ENCODE data around the gene EVPL. TPM values are rescaled to one million over a fixed set of nuclear protein-coding genes. Genes with fewer than 3 reads are reported as not detected.

EVPL gene
- total RNA-seq, result 10 to 100 TPM; 18.8 to 31.1 TPM

DNA sequence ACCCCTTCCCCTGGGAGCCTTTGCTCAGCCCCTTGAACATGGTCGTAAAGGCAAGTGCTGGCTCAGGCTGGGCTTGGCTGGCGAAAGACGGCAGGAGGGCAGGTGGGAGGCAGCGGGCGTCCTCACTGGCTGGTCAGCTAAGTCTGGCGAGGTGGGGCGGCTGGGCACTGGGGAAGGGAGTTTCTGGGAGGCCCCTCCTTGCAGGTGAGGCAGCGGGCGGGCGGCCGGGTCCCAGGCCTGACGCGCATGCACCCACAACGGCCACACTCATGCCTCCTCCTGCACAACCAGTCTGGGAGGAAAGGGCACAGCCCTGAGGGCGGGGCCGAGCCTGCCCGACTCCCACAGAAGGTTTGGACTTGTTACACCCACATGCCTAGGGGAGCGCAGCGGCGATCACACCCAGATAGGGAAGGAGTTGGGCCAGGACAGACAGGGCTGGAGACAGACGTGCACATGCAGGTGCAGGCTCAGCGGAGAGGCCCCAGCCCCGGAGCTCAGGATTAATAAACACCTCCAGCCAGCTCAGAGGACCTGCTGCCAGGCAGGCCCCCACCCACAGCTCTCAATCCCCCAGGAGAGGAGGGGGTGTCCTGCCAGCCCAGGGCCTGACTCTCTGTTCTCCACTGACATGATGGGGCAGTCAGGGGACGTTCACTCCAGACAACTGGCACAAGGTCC, at the start of gene EVPL:
Gene EVPL, minus strand, starts transcription at position 148 of the 681 bp plus-strand sequence. Its CDS starts 108 bp downstream, at position 40.
- H3K4me1 ChIP-seq, result peaks cover 9% of the 10 kb centered on the region
- no peak for TF ChIP-seq CTCF (IDR thresholded peaks at IDR 0.05)
- peak within 1 kb of the TSS; percentile 40 for H3K4me3 ChIP-seq
- H3K27ac ChIP-seq, result peak within 1 kb of the TSS; percentile 67
- intact Hi-C loops (cut with DNase I), result no loop called here
- H3K9ac ChIP-seq (ENCODE audit: low read depth in 2 of 2, low read length in 2 of 2), result peak within 1 kb of the TSS; percentile 27 to 40
- no peaks in the 10 kb centered on the region for H3K27me3 ChIP-seq
- DNase-seq, result peak; percentile 94
- H3K36me3 ChIP-seq, result no peaks in the 10 kb centered on the region
- no peaks in the 10 kb centered on the region for H3K9me3 ChIP-seq

GRCh38 chr17:76076146-76076764, 49.1 kb upstream of the EVPL start:
- no peak overlapping the region for H3K9ac ChIP-seq (ENCODE audit: low read depth in 2 of 2, low read length in 2 of 2)
- peaks cover 64% of the 10 kb centered on the region for H3K27me3 ChIP-seq
- no peaks in the 10 kb centered on the region for H3K9me3 ChIP-seq
- intact Hi-C loops (cut with DNase I), result loop anchor here (10.0 kb wide), 1 partner anchor 61 kb away; no protein-coding TSS in a partner anchor
- no peaks in the 10 kb centered on the region for H3K36me3 ChIP-seq
- no peak for TF ChIP-seq CTCF (IDR thresholded peaks at IDR 0.05)
- H3K27ac ChIP-seq, result no peak overlapping the region
- peaks cover 28% of the 10 kb centered on the region for H3K4me1 ChIP-seq
- DNase-seq, result no peak
- H3K4me3 ChIP-seq, result no peak overlapping the region

DNA sequence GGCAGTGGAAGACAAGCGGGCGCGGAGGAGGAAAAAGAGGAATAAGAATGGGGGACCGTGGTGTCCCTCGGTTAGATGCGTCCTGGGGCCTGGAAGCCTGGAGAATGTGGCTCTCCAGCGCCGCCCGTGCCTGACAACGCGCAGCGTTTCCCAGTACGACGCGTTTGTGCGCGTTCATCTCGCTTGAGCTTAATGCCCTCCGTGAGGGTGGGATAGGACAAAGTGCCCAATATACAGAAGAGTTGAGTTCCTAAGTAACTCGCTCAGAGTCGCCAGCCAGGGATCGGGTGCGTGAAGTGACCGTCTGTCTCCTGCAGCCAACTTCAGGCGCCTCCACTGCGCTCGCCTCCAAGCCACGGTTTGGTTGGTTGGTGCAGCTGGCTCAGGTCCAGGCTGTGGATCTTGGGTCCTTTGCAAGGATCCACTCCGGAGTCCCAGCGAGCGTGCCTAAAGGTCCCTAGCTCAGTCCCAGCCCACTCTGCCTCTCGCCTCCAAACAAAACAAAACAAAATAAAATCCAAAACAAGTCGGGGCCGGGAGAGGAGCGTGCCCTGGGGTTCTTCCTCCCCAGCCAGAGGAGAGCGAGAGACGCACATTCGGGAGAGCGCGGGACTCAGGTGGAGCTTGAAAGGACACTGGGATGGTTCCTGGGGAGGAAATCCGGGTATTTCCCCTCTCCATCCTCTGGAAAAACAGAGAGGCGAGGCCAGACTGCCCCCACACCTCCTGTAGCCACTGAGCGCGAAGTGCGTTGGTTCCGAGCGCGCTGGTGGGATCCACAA, 48.4 kb upstream of the EVPL start:
- Histone ChIP-seq H3K9ac (ENCODE audit: low read depth in 2 of 2, low read length in 2 of 2) (no peak overlapping the region), H3K36me3 (no peaks in the 10 kb centered on the region), H3K27ac (no peak overlapping the region), H3K27me3 (peaks cover 64% of the 10 kb centered on the region), H3K9me3 (no peaks in the 10 kb centered on the region), H3K4me1 (peaks cover 28% of the 10 kb centered on the region), H3K4me3 (no peak overlapping the region)
- no peak for DNase-seq
- TF ChIP-seq CTCF (IDR thresholded peaks at IDR 0.05), result no peak
- intact Hi-C loops (cut with DNase I), result loop anchor here (10.0 kb wide), 1 partner anchor 61 kb away; no protein-coding TSS in a partner anchor

GRCh38 chr17:76074390-76075363, 47.6 kb upstream of the EVPL start, which contains the start of gene GALR2:
Gene GALR2 (plus strand): TSS chr17:76074781. CDS start chr17:76074884, 103 bp downstream.
- Histone ChIP-seq H3K36me3 (no peaks in the 10 kb centered on the region), H3K4me3 (peak within 1 kb of the TSS; percentile 7), H3K27me3 (peaks cover 59% of the 10 kb centered on the region), H3K9ac (ENCODE audit: low read depth in 2 of 2, low read length in 2 of 2) (no peak within 1 kb of the TSS), H3K9me3 (no peaks in the 10 kb centered on the region), H3K27ac (no peak within 1 kb of the TSS), H3K4me1 (peaks cover 28% of the 10 kb centered on the region)
- no peak for DNase-seq
- intact Hi-C loops (cut with DNase I), result loop anchor here (10.0 kb wide), 1 partner anchor 60 kb away; no protein-coding TSS in a partner anchor
- no peak for TF ChIP-seq CTCF (IDR thresholded peaks at IDR 0.05)
